22Rv1 (cell line): ENCODE results near the gene GJD2.

ENCODE experiments used
- CTCF ChIP-seq: fragments of 450-650 bp; IDR thresholded peaks from 2 replicates; pipeline ENCODE4 v1.5.1; 2017; ENCODE audit warnings: mild to moderate bottlenecking
- ZFX ChIP-seq: fragments of 450-650 bp; IDR thresholded peaks from 2 replicates; pipeline ENCODE4 v1.6.1; 2017; ENCODE audit warnings: antibody characterized with exemption, borderline replicate concordance

GRCh38 chr15:34795267-34796081 lies 40.7 kb upstream of the GJD2 start, which contains the start of gene ACTC1:
- no peak for TF ChIP-seq CTCF
- no peak for TF ChIP-seq ZFX
